Ecto neural progenitor cell (in vitro differentiated cells): Measurements from ENCODE around the gene ARHGAP22.
"Not testable (repeated sequence)": the region's sequence is repeated elsewhere in the genome, so short reads cannot be mapped to it uniquely, and the experiment has no call there.

Experiments
- DNase-seq: peaks from one replicate; pipeline ENCODE4 v3.0.0-alpha.2; 2018; ENCODE audit warnings: low spot score

ARHGAP22 gene

GRCh38 chr10:48604991-48605508 lies at the start of gene ARHGAP22:
ARHGAP22 (minus strand) TSS chr10:48605073; CDS start chr10:48604796, 277 bp downstream.
- DNase-seq = peak; percentile 70

- DNase-seq = no peak
Measured at GRCh38 chr10:48653944-48654698, 49.2 kb upstream of the ARHGAP22 start.

- no peak for DNase-seq
Measured at GRCh38 chr10:48653347-48653746, 48.5 kb upstream of the ARHGAP22 start.

- DNase-seq = no peak
Measured at GRCh38 chr10:48652344-48652743, 47.5 kb upstream of the ARHGAP22 start.

GRCh38 chr10:48651839-48652238 lies 47.0 kb upstream of the ARHGAP22 start:
- DNase-seq = no peak

- DNase-seq = no peak
Measured at GRCh38 chr10:48651293-48651692, 46.4 kb upstream of the ARHGAP22 start.

GRCh38 chr10:48649349-48649944 lies 44.6 kb upstream of the ARHGAP22 start:
- no peak for DNase-seq

- peak; percentile 28 for DNase-seq
Measured at GRCh38 chr10:48648172-48648942, 43.5 kb upstream of the ARHGAP22 start.

- not testable (repeated sequence) for DNase-seq
Measured at GRCh38 chr10:48647073-48647472, 42.2 kb upstream of the ARHGAP22 start.

GRCh38 chr10:48645600-48645999 lies 40.7 kb upstream of the ARHGAP22 start:
- no peak for DNase-seq

- DNase-seq = not testable (repeated sequence)
Measured at GRCh38 chr10:48641099-48641690, 36.3 kb upstream of the ARHGAP22 start.

GRCh38 chr10:48640326-48640725 lies 35.5 kb upstream of the ARHGAP22 start:
- DNase-seq = no peak

GRCh38 chr10:48639632-48640031 lies 34.8 kb upstream of the ARHGAP22 start:
- DNase-seq = no peak

GRCh38 chr10:48638739-48639527 lies 34.1 kb upstream of the ARHGAP22 start:
- no peak for DNase-seq

- DNase-seq = no peak
Measured at GRCh38 chr10:48638158-48638557, 33.3 kb upstream of the ARHGAP22 start.

GRCh38 chr10:48636901-48637300 lies 32.0 kb upstream of the ARHGAP22 start:
- no peak for DNase-seq

- no peak for DNase-seq
Measured at GRCh38 chr10:48636231-48636630, 31.4 kb upstream of the ARHGAP22 start.

- no peak for DNase-seq
Measured at GRCh38 chr10:48634984-48635557, 30.2 kb upstream of the ARHGAP22 start.

GRCh38 chr10:48634198-48634983 lies 29.5 kb upstream of the ARHGAP22 start:
- no peak for DNase-seq
